Parathyroid adenoma (tissue), 2 donors: ENCODE results near the gene CUL7.

Source experiments
- H2AFZ ChIP-seq: fragments of 300-600 bp; sonication (generic); one replicate; pipeline ENCODE4 v1.7.0; 2017; ENCODE audit warnings: antibody characterized with exemption, mild to moderate bottlenecking
- H3K27ac ChIP-seq: fragments of 300-600 bp; sonication (generic); one replicate; pipeline ENCODE4 v1.7.0; 2017
- H3K27me3 ChIP-seq: fragments of 300-600 bp; sonication (generic); one replicate; pipeline ENCODE4 v1.7.0; 2017; ENCODE audit warnings: low read length; ENCODE audit not compliant: control insufficient read depth, insufficient read depth
- H3K36me3 ChIP-seq: fragments of 300-600 bp; sonication (generic); one replicate; pipeline ENCODE4 v1.7.0; 2017; ENCODE audit warnings: low read length; ENCODE audit not compliant: control insufficient read depth, insufficient read depth
- H3K4me1 ChIP-seq: fragments of 300-600 bp; sonication (generic); one replicate; pipeline ENCODE4 v1.7.0; 2017; ENCODE audit warnings: control low read depth
- H3K4me2 ChIP-seq: fragments of 300-600 bp; sonication (generic); one replicate; pipeline ENCODE4 v1.7.0; 2017; ENCODE audit warnings: low read length
- H3K4me3 ChIP-seq: fragments of 300-600 bp; sonication (generic); one replicate; pipeline ENCODE4 v1.7.0; 2017; ENCODE audit warnings: low read depth, low read length
- H3K79me2 ChIP-seq: fragments of 300-600 bp; sonication (generic); one replicate; pipeline ENCODE4 v1.7.0; 2017; ENCODE audit warnings: control low read depth
- H3K9ac ChIP-seq: fragments of 300-600 bp; sonication (generic); one replicate; pipeline ENCODE4 v1.7.0; 2017; ENCODE audit warnings: mild to moderate bottlenecking
- H3K9me3 ChIP-seq: fragments of 300-600 bp; sonication (generic); one replicate; pipeline ENCODE4 v1.7.0; 2017; ENCODE audit warnings: low read length; ENCODE audit not compliant: control insufficient read depth
- CTCF ChIP-seq: fragments of 300-600 bp; sonication (generic); IDR thresholded peaks from one replicate; pipeline ENCODE4 v1.7.0; 2017; ENCODE audit warnings: antibody characterized with exemption, mild to moderate bottlenecking
- donor health status: primary hyperparathyroidism.

CUL7 gene

GRCh38 chr6:43035495-43036194, 18.0 kb downstream of the CUL7 start:
- H3K4me1 ChIP-seq = no peaks in the 10 kb centered on the region
- no peaks in the 10 kb centered on the region for H3K36me3 ChIP-seq
- H3K27ac ChIP-seq = no peak overlapping the region
- no peak overlapping the region for H3K4me3 ChIP-seq
- no peaks in the 10 kb centered on the region for H3K27me3 ChIP-seq
- no peak overlapping the region for H2AFZ ChIP-seq
- no peak overlapping the region for H3K4me2 ChIP-seq
- H3K9me3 ChIP-seq = no peaks in the 10 kb centered on the region
- H3K9ac ChIP-seq = no peak overlapping the region
- H3K79me2 ChIP-seq = no peaks in the 10 kb centered on the region
- no peak for TF ChIP-seq CTCF

GRCh38 chr6:43034190-43034525, 19.5 kb downstream of the CUL7 start:
- no peaks in the 10 kb centered on the region for H3K36me3 ChIP-seq
- H3K4me1 ChIP-seq = no peaks in the 10 kb centered on the region

GRCh38 chr6:43033496-43034189, 20.0 kb downstream of the CUL7 start:
- H3K9ac ChIP-seq = no peak overlapping the region
- no peak overlapping the region for H3K27ac ChIP-seq
- H3K36me3 ChIP-seq = no peaks in the 10 kb centered on the region
- H3K27me3 ChIP-seq = no peaks in the 10 kb centered on the region
- no peak overlapping the region for H3K4me3 ChIP-seq
- H3K9me3 ChIP-seq = no peaks in the 10 kb centered on the region
- H3K4me1 ChIP-seq = no peaks in the 10 kb centered on the region
- TF ChIP-seq CTCF = no peak
- no peak overlapping the region for H2AFZ ChIP-seq
- no peak overlapping the region for H3K4me2 ChIP-seq
- H3K79me2 ChIP-seq = no peaks in the 10 kb centered on the region

More at GRCh38 chr6:43034190-43034525, 19.5 kb downstream of the CUL7 start:
- no peak overlapping the region for H3K9ac ChIP-seq
- no peaks in the 10 kb centered on the region for H3K79me2 ChIP-seq
- no peaks in the 10 kb centered on the region for H3K9me3 ChIP-seq
- no peak overlapping the region for H3K4me2 ChIP-seq
- no peaks in the 10 kb centered on the region for H3K27me3 ChIP-seq
- no peak overlapping the region for H3K4me3 ChIP-seq
- no peak overlapping the region for H3K27ac ChIP-seq
- H2AFZ ChIP-seq = no peak overlapping the region
- no peak for TF ChIP-seq CTCF

GRCh38 chr6:43032326-43032725, 21.3 kb downstream of the CUL7 start:
- H3K9me3 ChIP-seq = no peaks in the 10 kb centered on the region
- H3K4me3 ChIP-seq = no peak overlapping the region
- no peaks in the 10 kb centered on the region for H3K27me3 ChIP-seq
- no peaks in the 10 kb centered on the region for H3K4me1 ChIP-seq
- H3K27ac ChIP-seq = no peak overlapping the region
- no peak overlapping the region for H3K9ac ChIP-seq
- H3K79me2 ChIP-seq = no peaks in the 10 kb centered on the region
- no peak for TF ChIP-seq CTCF
- H3K4me2 ChIP-seq = no peak overlapping the region
- no peak overlapping the region for H2AFZ ChIP-seq
- no peaks in the 10 kb centered on the region for H3K36me3 ChIP-seq

- H3K4me2 ChIP-seq = no peak overlapping the region
- no peaks in the 10 kb centered on the region for H3K79me2 ChIP-seq
- peaks cover 3% of the 10 kb centered on the region for H3K4me1 ChIP-seq
- no peak for TF ChIP-seq CTCF
- no peak overlapping the region for H2AFZ ChIP-seq
- no peaks in the 10 kb centered on the region for H3K36me3 ChIP-seq
- no peak overlapping the region for H3K9ac ChIP-seq
- H3K9me3 ChIP-seq = no peaks in the 10 kb centered on the region
- H3K27ac ChIP-seq = no peak overlapping the region
- H3K27me3 ChIP-seq = no peaks in the 10 kb centered on the region
- H3K4me3 ChIP-seq = no peak overlapping the region
Observed at GRCh38 chr6:43029120-43029519, 24.5 kb downstream of the CUL7 start.
